ENCODE data around the gene C2CD3. TPM values are rescaled to one million over a fixed set of nuclear protein-coding genes. Genes with fewer than 3 reads are reported as not detected.

The C2CD3 gene
- total and polyA plus RNA-seq, 7 donors = 5.1 to 14.4 (median 9.7) TPM

GRCh38 chr11:74179234-74180052, 8.6 kb upstream of the C2CD3 start:
- ATAC-seq = peak; percentile 89 to 95 (median 92)

GRCh38 chr11:74175920-74176319, 5.1 kb upstream of the C2CD3 start:
- peaks cover 0 to 15% of the 10 kb centered on the region in 2 donors for H3K36me3 ChIP-seq (ENCODE audit: insufficient read depth in 1 of 2, low read depth in 1 of 2)
- ATAC-seq (no peak), DNase-seq (no peak)
- peaks cover 49% of the 10 kb centered on the region for H3K4me1 ChIP-seq
- H3K27me3 ChIP-seq (ENCODE audit: insufficient read depth in 3 of 3, low read length in 2 of 3) = no peaks in the 10 kb centered on the region
- 91 to 98% (median 95%) methylated on average over 1 of the region's 1 CpG for WGBS, 3 donors
- no peak overlapping the region for H3K27ac ChIP-seq
- no peak overlapping the region for H3K4me3 ChIP-seq
- TF ChIP-seq CTCF (IDR thresholded peaks at IDR 0.05) = no peak
- intact Hi-C loops (cut with DNase I) = no loop called here
- H3K9me3 ChIP-seq = no peaks in the 10 kb centered on the region

More at GRCh38 chr11:74179234-74180052, 8.6 kb upstream of the C2CD3 start:
- Histone ChIP-seq H3K27me3 (ENCODE audit: insufficient read depth in 3 of 3, low read length in 2 of 3) (no peaks in the 10 kb centered on the region), H3K4me3 (peak overlapping the region; percentile 41), H3K36me3 (ENCODE audit: insufficient read depth in 1 of 2, low read depth in 1 of 2) (peaks cover 0 to 9% of the 10 kb centered on the region in 2 donors), H3K27ac (peak overlapping the region; percentile 82), H3K9me3 (no peaks in the 10 kb centered on the region), H3K4me1 (peaks cover 30% of the 10 kb centered on the region)
- intact Hi-C loops (cut with DNase I) = no loop called here
- 63 to 78% (median 68%) methylated on average over 7 of the region's 7 CpGs for WGBS, 3 donors
- DNase-seq = no peak
- TF ChIP-seq CTCF (IDR thresholded peaks at IDR 0.05) = no peak

GRCh38 chr11:74171997-74172396, 1.2 kb upstream of the C2CD3 start:
- ATAC-seq = peak in 1 of 4 donors; percentile 1
- WGBS, 3 donors = 14 to 20% (median 17%) methylated on average over 5 of the region's 5 CpGs
- intact Hi-C loops (cut with DNase I) = no loop called here
- Histone ChIP-seq H3K4me3 (peak overlapping the region; percentile 90), H3K4me1 (peaks cover 51% of the 10 kb centered on the region), H3K27ac (peak overlapping the region; percentile 91), H3K27me3 (ENCODE audit: insufficient read depth in 3 of 3, low read length in 2 of 3) (no peaks in the 10 kb centered on the region), H3K36me3 (ENCODE audit: insufficient read depth in 1 of 2, low read depth in 1 of 2) (peaks cover 0 to 30% of the 10 kb centered on the region in 2 donors), H3K9me3 (no peaks in the 10 kb centered on the region)
- DNase-seq = no peak
- TF ChIP-seq CTCF (IDR thresholded peaks at IDR 0.05) = no peak

GRCh38 chr11:74171630-74171968, 797 bp upstream of the C2CD3 start:
- H3K9me3 ChIP-seq = no peaks in the 10 kb centered on the region
- peak overlapping the region; percentile 91 for H3K27ac ChIP-seq
- H3K4me1 ChIP-seq = peaks cover 51% of the 10 kb centered on the region
- intact Hi-C loops (cut with DNase I) = no loop called here
- H3K36me3 ChIP-seq (ENCODE audit: insufficient read depth in 1 of 2, low read depth in 1 of 2) = peaks cover 0 to 34% of the 10 kb centered on the region in 2 donors
- H3K4me3 ChIP-seq = peak overlapping the region; percentile 90
- H3K27me3 ChIP-seq (ENCODE audit: insufficient read depth in 3 of 3, low read length in 2 of 3) = no peaks in the 10 kb centered on the region
- WGBS, 3 donors = 1 to 2% (median 1%) methylated on average over 5 of the region's 5 CpGs
- DNase-seq (no peak), ATAC-seq (peak in 1 of 4 donors; percentile 3)
- TF ChIP-seq CTCF (IDR thresholded peaks at IDR 0.05) = no peak
